ENCODE results near the gene TM9SF1.

DNA sequence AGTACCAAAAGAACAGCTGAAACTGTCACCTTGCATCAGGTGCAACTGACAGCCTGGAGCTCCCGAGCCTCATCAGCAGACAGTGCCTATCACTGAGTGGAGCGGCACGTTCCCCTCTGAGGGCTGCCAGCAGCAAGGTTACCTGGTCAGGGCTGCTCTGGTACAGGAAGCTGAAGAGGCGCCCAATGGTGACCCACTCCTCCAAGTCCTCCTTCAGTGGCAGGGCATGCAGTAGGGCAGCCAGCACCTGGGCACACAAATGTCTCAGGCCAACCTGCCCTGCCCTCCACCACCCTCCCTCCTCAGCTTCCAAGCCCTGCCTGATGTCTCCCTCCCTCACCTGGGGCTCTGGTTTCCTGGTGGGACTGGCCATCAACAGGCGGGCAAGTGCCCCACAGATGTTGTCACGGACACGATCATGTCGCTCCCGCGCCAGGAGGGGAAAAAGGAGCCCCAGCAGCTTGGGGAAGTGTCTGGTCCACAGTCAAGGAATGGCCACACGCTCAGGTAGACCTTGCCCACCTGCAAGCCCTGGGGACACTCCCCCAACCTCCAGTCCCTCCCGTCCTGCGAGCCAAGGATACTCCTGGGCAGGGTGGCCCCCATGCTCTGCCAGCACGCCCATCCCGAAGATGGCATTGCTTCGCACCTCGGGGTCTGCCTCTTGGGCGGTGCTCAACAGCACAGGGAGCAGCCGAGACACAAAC lies 13.7 kb downstream of the TM9SF1 start:
- no peak for TF ChIP-seq POLR2A (IDR thresholded peaks at IDR 0.05; ENCODE audit: low read depth)
- TF ChIP-seq, protein P1, sequence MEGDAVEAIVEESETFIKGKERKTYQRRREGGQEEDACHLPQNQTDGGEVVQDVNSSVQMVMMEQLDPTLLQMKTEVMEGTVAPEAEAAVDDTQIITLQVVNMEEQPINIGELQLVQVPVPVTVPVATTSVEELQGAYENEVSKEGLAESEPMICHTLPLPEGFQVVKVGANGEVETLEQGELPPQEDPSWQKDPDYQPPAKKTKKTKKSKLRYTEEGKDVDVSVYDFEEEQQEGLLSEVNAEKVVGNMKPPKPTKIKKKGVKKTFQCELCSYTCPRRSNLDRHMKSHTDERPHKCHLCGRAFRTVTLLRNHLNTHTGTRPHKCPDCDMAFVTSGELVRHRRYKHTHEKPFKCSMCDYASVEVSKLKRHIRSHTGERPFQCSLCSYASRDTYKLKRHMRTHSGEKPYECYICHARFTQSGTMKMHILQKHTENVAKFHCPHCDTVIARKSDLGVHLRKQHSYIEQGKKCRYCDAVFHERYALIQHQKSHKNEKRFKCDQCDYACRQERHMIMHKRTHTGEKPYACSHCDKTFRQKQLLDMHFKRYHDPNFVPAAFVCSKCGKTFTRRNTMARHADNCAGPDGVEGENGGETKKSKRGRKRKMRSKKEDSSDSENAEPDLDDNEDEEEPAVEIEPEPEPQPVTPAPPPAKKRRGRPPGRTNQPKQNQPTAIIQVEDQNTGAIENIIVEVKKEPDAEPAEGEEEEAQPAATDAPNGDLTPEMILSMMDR (IDR thresholded peaks at IDR 0.05) = no peak

All from esophagus muscularis mucosa (tissue), 3 donors.